ENCODE data around the gene ARSA.
A peak's percentile ranks its signal among the peaks of the same experiment; 100 is the strongest.

ARSA gene

GRCh38 chr22:50627642-50628542, at the start of gene ARSA:
Gene ARSA, minus strand, starts transcription at chr22:50628152. Its CDS starts 373 bp downstream, at chr22:50627779.
- peaks cover 25% of the 10 kb centered on the region for H3K4me1 Mint-ChIP-seq
- peak within 1 kb of the TSS; percentile 64 for H3K27ac Mint-ChIP-seq
- ATAC-seq: peak; percentile 93
- H3K36me3 Mint-ChIP-seq: no peaks in the 10 kb centered on the region
- H3K9me3 Mint-ChIP-seq: no peaks in the 10 kb centered on the region
- H3K27me3 Mint-ChIP-seq: no peaks in the 10 kb centered on the region
- peak within 1 kb of the TSS; percentile 79 for H3K4me3 Mint-ChIP-seq

- H3K27ac Mint-ChIP-seq: no peak overlapping the region
- no peak overlapping the region for H3K4me3 Mint-ChIP-seq
- H3K27me3 Mint-ChIP-seq: peaks cover 31% of the 10 kb centered on the region
- peaks cover 13% of the 10 kb centered on the region for H3K4me1 Mint-ChIP-seq
- ATAC-seq: no peak
- H3K36me3 Mint-ChIP-seq: no peaks in the 10 kb centered on the region
- H3K9me3 Mint-ChIP-seq: no peaks in the 10 kb centered on the region
These were observed 48.9 kb upstream of the ARSA start for GRCh38 chr22:50676661-50677492.

GRCh38 chr22:50676180-50676636, 48.3 kb upstream of the ARSA start:
- Mint-ChIP-seq H3K27ac (no peak overlapping the region), H3K27me3 (peaks cover 38% of the 10 kb centered on the region), H3K9me3 (no peaks in the 10 kb centered on the region), H3K36me3 (no peaks in the 10 kb centered on the region), H3K4me1 (peaks cover 20% of the 10 kb centered on the region), H3K4me3 (no peak overlapping the region)
- ATAC-seq: no peak

- no peak for ATAC-seq
- H3K27me3 Mint-ChIP-seq: peaks cover 43% of the 10 kb centered on the region
- no peaks in the 10 kb centered on the region for H3K36me3 Mint-ChIP-seq
- no peak overlapping the region for H3K4me3 Mint-ChIP-seq
- H3K9me3 Mint-ChIP-seq: no peaks in the 10 kb centered on the region
- H3K4me1 Mint-ChIP-seq: peaks cover 22% of the 10 kb centered on the region
- no peak overlapping the region for H3K27ac Mint-ChIP-seq
These were observed 47.7 kb upstream of the ARSA start for GRCh38 chr22:50675553-50676179.

GRCh38 chr22:50674606-50675552, 46.9 kb upstream of the ARSA start:
- H3K9me3 Mint-ChIP-seq: no peaks in the 10 kb centered on the region
- H3K27me3 Mint-ChIP-seq: peaks cover 51% of the 10 kb centered on the region
- H3K4me1 Mint-ChIP-seq: peaks cover 22% of the 10 kb centered on the region
- H3K4me3 Mint-ChIP-seq: peak overlapping the region; percentile 34
- H3K27ac Mint-ChIP-seq: no peak overlapping the region
- no peaks in the 10 kb centered on the region for H3K36me3 Mint-ChIP-seq
- peak; percentile 50 for ATAC-seq

GRCh38 chr22:50674130-50674500, 46.2 kb upstream of the ARSA start:
- ATAC-seq: peak; percentile 5
- peaks cover 59% of the 10 kb centered on the region for H3K27me3 Mint-ChIP-seq
- no peak overlapping the region for H3K27ac Mint-ChIP-seq
- no peak overlapping the region for H3K4me3 Mint-ChIP-seq
- H3K4me1 Mint-ChIP-seq: peaks cover 22% of the 10 kb centered on the region
- H3K9me3 Mint-ChIP-seq: no peaks in the 10 kb centered on the region
- no peaks in the 10 kb centered on the region for H3K36me3 Mint-ChIP-seq

- H3K9me3 Mint-ChIP-seq: no peaks in the 10 kb centered on the region
- H3K27ac Mint-ChIP-seq: no peak overlapping the region
- peaks cover 22% of the 10 kb centered on the region for H3K4me1 Mint-ChIP-seq
- H3K4me3 Mint-ChIP-seq: peak overlapping the region; percentile 29
- no peak for ATAC-seq
- peaks cover 63% of the 10 kb centered on the region for H3K27me3 Mint-ChIP-seq
- H3K36me3 Mint-ChIP-seq: no peaks in the 10 kb centered on the region
These were observed 45.5 kb upstream of the ARSA start for GRCh38 chr22:50673231-50674129.

- ATAC-seq: no peak
- Mint-ChIP-seq H3K9me3 (no peaks in the 10 kb centered on the region), H3K27me3 (peaks cover 71% of the 10 kb centered on the region), H3K27ac (no peak within 1 kb of the TSS), H3K4me1 (peaks cover 22% of the 10 kb centered on the region), H3K36me3 (no peaks in the 10 kb centered on the region), H3K4me3 (peak within 1 kb of the TSS; percentile 29)
These were observed 44.7 kb upstream of the ARSA start, which contains the start of gene SHANK3 for GRCh38 chr22:50672471-50673230. Gene SHANK3, plus strand, starts transcription at chr22:50672823.

- no peak overlapping the region for H3K4me3 Mint-ChIP-seq
- peaks cover 22% of the 10 kb centered on the region for H3K4me1 Mint-ChIP-seq
- H3K27me3 Mint-ChIP-seq: peaks cover 77% of the 10 kb centered on the region
These were observed 44.1 kb upstream of the ARSA start for GRCh38 chr22:50672041-50672440.

GRCh38 chr22:50671641-50672040, 43.7 kb upstream of the ARSA start:
- no peaks in the 10 kb centered on the region for H3K36me3 Mint-ChIP-seq
- peaks cover 22% of the 10 kb centered on the region for H3K4me1 Mint-ChIP-seq
- H3K9me3 Mint-ChIP-seq: no peaks in the 10 kb centered on the region
- peaks cover 81% of the 10 kb centered on the region for H3K27me3 Mint-ChIP-seq
- no peak overlapping the region for H3K27ac Mint-ChIP-seq
- ATAC-seq: no peak
- H3K4me3 Mint-ChIP-seq: no peak overlapping the region

More at GRCh38 chr22:50672041-50672440, 44.1 kb upstream of the ARSA start:
- no peak for ATAC-seq
- no peaks in the 10 kb centered on the region for H3K36me3 Mint-ChIP-seq
- no peak overlapping the region for H3K27ac Mint-ChIP-seq
- H3K9me3 Mint-ChIP-seq: no peaks in the 10 kb centered on the region

GRCh38 chr22:50670914-50671538, 43.1 kb upstream of the ARSA start:
- Mint-ChIP-seq H3K4me3 (no peak overlapping the region), H3K27ac (no peak overlapping the region), H3K36me3 (no peaks in the 10 kb centered on the region), H3K27me3 (peaks cover 84% of the 10 kb centered on the region), H3K9me3 (no peaks in the 10 kb centered on the region), H3K4me1 (peaks cover 22% of the 10 kb centered on the region)
- no peak for ATAC-seq

GRCh38 chr22:50670513-50670912, 42.6 kb upstream of the ARSA start:
- Mint-ChIP-seq H3K9me3 (no peaks in the 10 kb centered on the region), H3K27ac (no peak overlapping the region), H3K27me3 (peaks cover 79% of the 10 kb centered on the region), H3K4me3 (no peak overlapping the region), H3K4me1 (peaks cover 22% of the 10 kb centered on the region), H3K36me3 (no peaks in the 10 kb centered on the region)
- ATAC-seq: no peak
